B cell (primary cell): ENCODE measurements around the gene GCSH. TPM values are rescaled to one million over a fixed set of nuclear protein-coding genes. Genes with fewer than 3 reads are reported as not detected.

ENCODE experiments used
- ATAC-seq: fragments of 200-7000 bp; cut with Tn5 transposase; one replicate; pipeline ENCODE4 v1.10.0; 2021; ENCODE audit warnings: low read depth, mild to moderate bottlenecking, moderate number of reproducible peaks, moderate library complexity
- CTCF ChIA-PET: fragments of 350-600 bp; sonication (Branson Sonifier 250); formaldehyde crosslinking; loops from one replicate; lab custom pipeline; 2021; ENCODE audit warnings: antibody characterized with exemption, inconsistent platforms; lab: Charles Lee
- POLR2A ChIA-PET: fragments of 350-600 bp; sonication (Branson Sonifier 250); formaldehyde crosslinking; loops from one replicate; lab custom pipeline; 2021; ENCODE audit warnings: antibody characterized with exemption; lab: Charles Lee
- DNase-seq: peaks from one replicate; pipeline ENCODE4 v3.0.0; 2013
- H2AFZ ChIP-seq: 2 replicates; pipeline ENCODE4 v1.6.1; 2012; ENCODE audit warnings: mild to moderate bottlenecking, low read depth, low read length; ENCODE audit not compliant: insufficient read depth, poor library complexity, severe bottlenecking
- H3K27ac ChIP-seq, 2 donors: 1 replicate in 1 of 2; 2 replicates in 1 of 2; pipeline ENCODE4 v1.5.1; 2012 to 2013; ENCODE audit warnings: low read length in 2 of 2, mild to moderate bottlenecking in 2 of 2, moderate library complexity in 1 of 2
- H3K27me3 ChIP-seq, 4 experiments: fragments of 200-600 bp in 1 of 4; sonication (generic) in 1 of 4; replicated peaks in 1 of 4; 1 replicate in 2 of 4; 2 replicates in 2 of 4; pipeline versions ENCODE4 v1.6.1 to v1.7.0; 2013 to 2016; ENCODE audit warnings: low read length in 3 of 4, mild to moderate bottlenecking in 2 of 4, mixed read lengths in 1 of 4, moderate library complexity in 1 of 4; ENCODE audit not compliant: insufficient read depth in 4 of 4, control insufficient read depth in 3 of 4; ENCODE audit errors: control extremely low read depth in 1 of 4
- H3K36me3 ChIP-seq, 2 experiments: replicated peaks in 1 of 2; 1 replicate in 1 of 2; 2 replicates in 1 of 2; pipeline versions ENCODE4 v1.6.1 to v1.7.1; 2013; ENCODE audit warnings: low read length in 1 of 2; ENCODE audit not compliant: insufficient read depth in 2 of 2, control insufficient read depth in 1 of 2; ENCODE audit errors: control extremely low read depth in 1 of 2, extremely low read depth in 1 of 2
- H3K4me1 ChIP-seq, 2 donors: fragments of 200-600 bp in 1 of 2; sonication (generic) in 1 of 2; 1 replicate in 1 of 2; 2 replicates in 1 of 2; pipeline versions ENCODE4 v1.5.1 to v1.6.1; 2013 to 2017; ENCODE audit warnings: low read length in 2 of 2; ENCODE audit not compliant: control insufficient read depth in 2 of 2, insufficient read depth in 2 of 2
- H3K4me2 ChIP-seq: replicated peaks from 2 replicates; pipeline ENCODE3; 2012; ENCODE audit warnings: mild to moderate bottlenecking, low read depth, low read length; ENCODE audit not compliant: poor library complexity, severe bottlenecking
- H3K4me3 ChIP-seq, 5 experiments: fragments of 200-600 bp in 1 of 5; sonication (generic) in 1 of 5; 1 replicate in 3 of 5; 2 replicates in 2 of 5; pipeline versions ENCODE4 v1.5.1 to v1.7.0; 2011 to 2016; ENCODE audit warnings: low read length in 4 of 5, mild to moderate bottlenecking in 4 of 5, low read depth in 2 of 5, control low read depth in 1 of 5, moderate library complexity in 1 of 5; ENCODE audit not compliant: insufficient read depth in 1 of 5; ENCODE audit errors: control extremely low read depth in 1 of 5, extremely low read depth in 1 of 5
- H3K79me2 ChIP-seq: fragments of 200-600 bp; sonication (generic); one replicate; pipeline ENCODE4 v1.6.0; 2016; ENCODE audit warnings: low read length; ENCODE audit not compliant: control insufficient read depth, insufficient read depth
- H3K9ac ChIP-seq: fragments of 200-600 bp; sonication (generic); 2 replicates; pipeline ENCODE4 v1.6.1; 2017; ENCODE audit warnings: mild to moderate bottlenecking, low read length, moderate library complexity
- H3K9me3 ChIP-seq, 3 donors: one replicate each; pipeline versions ENCODE4 v1.6.1 to v1.7.1; 2013; ENCODE audit warnings: low read length in 2 of 3; ENCODE audit not compliant: control insufficient read depth in 2 of 3, insufficient read depth in 1 of 3; ENCODE audit errors: control extremely low read depth in 1 of 3
- H4K20me1 ChIP-seq: 2 replicates; pipeline ENCODE4 v1.6.0; 2012; ENCODE audit warnings: mild to moderate bottlenecking, low read length; ENCODE audit not compliant: insufficient read depth, control insufficient read depth, poor library complexity, severe bottlenecking
- H3K27ac Mint-ChIP-seq: one replicate; pipeline ENCODE4 v1.8.0; 2021; ENCODE audit warnings: mixed read lengths
- H3K27me3 Mint-ChIP-seq: one replicate; pipeline ENCODE4 v1.8.0; 2021; ENCODE audit warnings: mixed read lengths
- H3K4me1 Mint-ChIP-seq: one replicate; pipeline ENCODE4 v1.8.0; 2021; ENCODE audit warnings: mixed read lengths
- H3K4me3 Mint-ChIP-seq: one replicate; pipeline ENCODE4 v1.8.0; 2021; ENCODE audit warnings: mixed read lengths
- H3K9me3 Mint-ChIP-seq: one replicate; pipeline ENCODE4 v1.8.0; 2022; ENCODE audit warnings: mixed read lengths; ENCODE audit not compliant: insufficient read depth
- CTCF ChIP-seq: fragments of 200-600 bp; IDR thresholded peaks from one replicate; pipeline ENCODE4 v1.8.0; 2022; ENCODE audit warnings: antibody characterized with exemption, mild to moderate bottlenecking
- EZH2 ChIP-seq: IDR thresholded peaks from 2 replicates; pipeline ENCODE4 v1.6.1; 2012; ENCODE audit warnings: borderline replicate concordance, low read depth, mild to moderate bottlenecking, moderate library complexity, low read length; ENCODE audit not compliant: insufficient read depth, poor library complexity, severe bottlenecking
- WGBS: methylation state at CpG from one replicate; pipeline ENCODE4 v1.1.5; 2013; ENCODE audit warnings: missing lambda C conversion rate; ENCODE audit not compliant: insufficient coverage; 5-methylcytosine and 5-hydroxymethylcytosine counted together
- intact Hi-C: fragments of 100-400 bp; cut with micrococcal nuclease; formaldehyde crosslinking; loops from one replicate; pipeline ENCODE4 v1.10.0; 2022
- polyA plus RNA-seq: library from polyadenylated mRNA; depleted of rRNA; stranded (reverse); fragments of >200 nt; gene quantifications from 2 replicates; pipeline ENCODE4 v1.2.3, GENCODE V29; 2012
- total RNA-seq, 2 donors: library from RNA; stranded (reverse); fragments of 120-200 nt in 1 of 2; gene quantifications; 1 replicate in 1 of 2; 2 replicates in 1 of 2; pipeline versions ENCODE4 v1.2.3 to v1.2.4, GENCODE V29; 2013 to 2022

The GCSH gene
- total and polyA plus RNA-seq, 2 donors (not counting 1 experiment from before 2014, with no cell fraction given) = 1.9 to 4.5 TPM

GRCh38 chr16:81128726-81129524, 32.7 kb upstream of the GCSH start:
- H3K27me3 Mint-ChIP-seq = peaks cover 3% of the 10 kb centered on the region
- Histone ChIP-seq H3K4me1 (no peaks in the 10 kb centered on the region), H3K9me3 (no peaks in the 10 kb centered on the region), H2AFZ (no peak overlapping the region), H3K79me2 (no peaks in the 10 kb centered on the region), H3K4me2 (no peak overlapping the region), H3K4me3 (no peak overlapping the region), H3K27ac (no peak overlapping the region), H3K36me3 (no peaks in the 10 kb centered on the region), H3K9ac (no peak overlapping the region), H4K20me1 (no peaks in the 10 kb centered on the region), H3K27me3 (peaks cover 0 to 3% (median 0%) of the 10 kb centered on the region in 4 experiments)
- H3K27ac Mint-ChIP-seq = no peak overlapping the region
- intact Hi-C loops = no loop called here
- ChIA-PET CTCF (no interaction called here), POLR2A (no interaction called here)
- H3K4me1 Mint-ChIP-seq = no peaks in the 10 kb centered on the region
- ATAC-seq = no peak
- DNase-seq = no peak
- no peaks in the 10 kb centered on the region for H3K9me3 Mint-ChIP-seq
- TF ChIP-seq CTCF = no peak
- no peak for TF ChIP-seq EZH2
- 94% methylated on average over 14 of the region's 16 CpGs for WGBS
- no peak overlapping the region for H3K4me3 Mint-ChIP-seq

- H3K36me3 ChIP-seq = no peaks in the 10 kb centered on the region
- ATAC-seq = no peak
- no peaks in the 10 kb centered on the region for H3K4me1 ChIP-seq
- no peak overlapping the region for H3K9ac ChIP-seq
- intact Hi-C loops = no loop called here
- H3K4me3 ChIP-seq = no peak overlapping the region
- Mint-ChIP-seq H3K9me3 (no peaks in the 10 kb centered on the region), H3K27me3 (peaks cover 3% of the 10 kb centered on the region), H3K4me3 (no peak overlapping the region), H3K4me1 (no peaks in the 10 kb centered on the region), H3K27ac (no peak overlapping the region)
- no peaks in the 10 kb centered on the region for H3K9me3 ChIP-seq
- H3K27ac ChIP-seq = no peak overlapping the region
- 67% methylated on average over 5 of the region's 5 CpGs for WGBS
- H3K79me2 ChIP-seq = no peaks in the 10 kb centered on the region
- CTCF ChIA-PET = no interaction called here
- peaks cover 0 to 3% (median 0%) of the 10 kb centered on the region in 4 experiments for H3K27me3 ChIP-seq
- DNase-seq = no peak
- no peak overlapping the region for H3K4me2 ChIP-seq
- no peak for TF ChIP-seq CTCF
- TF ChIP-seq EZH2 = no peak
- H2AFZ ChIP-seq = no peak overlapping the region
- POLR2A ChIA-PET = no interaction called here
- no peaks in the 10 kb centered on the region for H4K20me1 ChIP-seq
Observed at GRCh38 chr16:81127051-81127450, 30.9 kb upstream of the GCSH start.
